Astrocyte of the cerebellum (primary cell): ENCODE results near the gene EIF1B.

Experiments
- DNase-seq: peaks from one replicate; pipeline ENCODE4 v3.0.0-alpha.2; 2011; ENCODE audit warnings: low read depth
- H3K4me3 ChIP-seq: 2 replicates; pipeline ENCODE4 v1.5.1; 2011; ENCODE audit warnings: mild to moderate bottlenecking, low read depth, low read length, moderate library complexity
- in situ Hi-C: cut with HindIII; loops from 2 replicates; pipeline ENCODE4 v1.10.0; 2017; ENCODE audit warnings: low sequenced_read_pairs
- TF ChIP-seq, protein P1 (sequence below): IDR thresholded peaks from 2 replicates; pipeline ENCODE4 v1.5.1; 2012; ENCODE audit warnings: low read length, low read depth, moderate library complexity, mild to moderate bottlenecking; ENCODE audit errors: missing control alignments

EIF1B gene

DNA sequence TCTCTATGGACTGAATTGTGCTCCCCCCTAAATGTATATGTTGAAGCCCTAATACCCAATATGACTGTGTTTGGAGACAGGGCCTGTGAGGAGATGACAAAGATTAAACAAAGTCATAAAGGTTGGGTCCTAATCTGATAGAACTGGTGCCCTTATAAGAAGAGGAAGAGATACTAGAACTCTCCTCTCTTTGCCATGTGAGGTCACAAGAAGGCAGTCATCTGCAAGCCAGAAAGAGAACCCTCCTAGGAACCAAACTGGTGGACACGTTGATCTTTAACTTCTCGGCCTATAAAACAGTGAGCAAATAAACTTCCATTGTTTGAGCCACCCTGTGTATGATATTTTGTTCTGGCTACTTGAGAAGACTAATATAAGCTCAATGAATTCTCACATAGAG, 45.9 kb downstream of the EIF1B start:
- in situ Hi-C loops = no loop called here

DNA sequence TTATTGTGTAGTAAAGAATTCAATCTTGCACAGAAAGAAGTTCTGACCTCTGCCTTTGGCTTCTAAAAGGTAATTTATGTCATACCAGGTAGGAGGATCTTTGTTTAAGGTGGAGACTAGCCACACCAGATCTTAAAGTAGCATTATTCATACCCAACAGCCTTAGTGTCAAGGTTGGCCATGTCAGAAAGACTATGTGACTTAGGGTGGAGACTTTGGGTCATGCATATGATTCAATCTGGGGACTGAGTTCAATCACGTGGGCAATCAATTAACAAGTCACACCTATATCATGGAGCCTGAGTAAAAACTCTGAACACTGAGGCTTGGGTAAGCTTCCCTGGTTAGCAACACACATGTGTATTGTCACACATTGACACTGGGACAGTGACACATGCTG, 48.9 kb downstream of the EIF1B start:
- DNase-seq = no peak
- TF ChIP-seq, protein P1, sequence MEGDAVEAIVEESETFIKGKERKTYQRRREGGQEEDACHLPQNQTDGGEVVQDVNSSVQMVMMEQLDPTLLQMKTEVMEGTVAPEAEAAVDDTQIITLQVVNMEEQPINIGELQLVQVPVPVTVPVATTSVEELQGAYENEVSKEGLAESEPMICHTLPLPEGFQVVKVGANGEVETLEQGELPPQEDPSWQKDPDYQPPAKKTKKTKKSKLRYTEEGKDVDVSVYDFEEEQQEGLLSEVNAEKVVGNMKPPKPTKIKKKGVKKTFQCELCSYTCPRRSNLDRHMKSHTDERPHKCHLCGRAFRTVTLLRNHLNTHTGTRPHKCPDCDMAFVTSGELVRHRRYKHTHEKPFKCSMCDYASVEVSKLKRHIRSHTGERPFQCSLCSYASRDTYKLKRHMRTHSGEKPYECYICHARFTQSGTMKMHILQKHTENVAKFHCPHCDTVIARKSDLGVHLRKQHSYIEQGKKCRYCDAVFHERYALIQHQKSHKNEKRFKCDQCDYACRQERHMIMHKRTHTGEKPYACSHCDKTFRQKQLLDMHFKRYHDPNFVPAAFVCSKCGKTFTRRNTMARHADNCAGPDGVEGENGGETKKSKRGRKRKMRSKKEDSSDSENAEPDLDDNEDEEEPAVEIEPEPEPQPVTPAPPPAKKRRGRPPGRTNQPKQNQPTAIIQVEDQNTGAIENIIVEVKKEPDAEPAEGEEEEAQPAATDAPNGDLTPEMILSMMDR = no peak
- H3K4me3 ChIP-seq = no peak overlapping the region
- in situ Hi-C loops = no loop called here

More for the DNA sequence above, 45.9 kb downstream of the EIF1B start:
- H3K4me3 ChIP-seq = no peak overlapping the region
- TF ChIP-seq, protein P1 = no peak
- DNase-seq = no peak
